RCC 7860 (cell line): ENCODE data around the gene TAF5.
A peak's percentile ranks its signal among the peaks of the same experiment; 100 is the strongest.
"Not testable (repeated sequence)": the region's sequence is repeated elsewhere in the genome, so short reads cannot be mapped to it uniquely, and the experiment has no call there.

Experiments used
- DNase-seq: peaks from one replicate; pipeline ENCODE4 v3.0.0-alpha.2; 2015; ENCODE audit warnings: low spot score
- FAIRE-seq: peaks from 2 replicates; lab custom pipeline; 2012; peaks lifted over from hg19 to GRCh38; lab: Jason Lieb, UNC

Gene TAF5

GRCh38 chr10:103397191-103397825 is 29.5 kb downstream of the TAF5 start:
- DNase-seq: no peak
- FAIRE-seq: no peak

DNA sequence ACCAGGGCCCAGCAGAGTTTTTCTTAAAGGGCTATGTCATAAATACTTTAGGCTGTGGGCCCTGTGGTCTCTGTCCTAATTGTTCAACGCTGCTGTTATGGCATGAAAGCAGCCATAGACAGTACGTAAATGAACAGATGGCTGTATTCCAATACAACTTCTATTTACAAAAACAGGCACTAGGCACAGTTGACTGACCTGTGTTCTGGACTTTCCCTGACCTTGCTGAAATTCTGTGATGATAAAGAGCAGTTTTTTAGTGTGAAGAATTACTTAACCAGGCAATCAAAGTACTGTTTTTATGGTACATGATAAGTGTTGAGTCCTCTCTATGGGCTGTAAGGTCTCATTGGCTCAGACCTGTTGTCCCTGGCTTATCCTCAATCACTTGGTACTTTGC is 45.8 kb downstream of the TAF5 start:
- no peak for DNase-seq
- FAIRE-seq: no peak

GRCh38 chr10:103415581-103415980 is 47.8 kb downstream of the TAF5 start:
- DNase-seq (no peak), FAIRE-seq (no peak)

DNA sequence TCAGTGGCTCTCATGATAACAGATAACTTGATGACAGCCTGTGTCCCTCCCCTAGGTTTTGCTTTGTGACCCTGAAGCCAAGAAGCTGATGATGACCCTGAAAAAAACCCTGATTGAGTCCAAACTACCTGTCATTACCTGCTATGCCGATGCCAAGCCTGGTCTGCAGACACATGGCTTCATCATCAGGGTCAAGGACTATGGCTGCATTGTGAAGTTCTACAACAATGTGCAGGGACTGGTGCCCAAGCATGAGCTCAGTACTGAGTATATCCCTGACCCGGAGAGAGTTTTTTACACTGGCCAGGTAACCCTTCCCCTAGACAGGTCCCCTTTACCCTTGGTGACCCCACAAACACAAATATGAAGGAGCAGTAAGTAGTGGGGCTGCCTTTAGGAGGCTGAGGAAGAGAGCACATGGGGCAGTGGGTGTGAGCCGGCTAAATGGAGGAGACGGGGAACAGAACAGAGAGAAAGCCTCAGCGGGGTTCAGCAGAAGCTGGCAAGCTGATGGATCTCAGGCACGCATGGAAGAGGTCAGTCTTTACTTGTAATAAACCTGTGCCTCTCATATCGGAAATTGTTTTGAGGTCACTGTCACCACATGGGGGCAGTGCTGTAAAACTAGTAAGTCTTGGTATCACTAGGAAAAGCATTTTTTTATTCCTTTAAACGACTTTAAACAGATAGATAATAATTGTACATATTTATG is 48.8 kb downstream of the TAF5 start:
- DNase-seq (peak; percentile 28), FAIRE-seq (no peak)

- not testable (repeated sequence) for DNase-seq, FAIRE-seq
Observed at GRCh38 chr10:103417148-103417469, 49.3 kb downstream of the TAF5 start.

- DNase-seq (no peak), FAIRE-seq (no peak)
Observed at GRCh38 chr10:103417601-103418000, 49.8 kb downstream of the TAF5 start.

DNA sequence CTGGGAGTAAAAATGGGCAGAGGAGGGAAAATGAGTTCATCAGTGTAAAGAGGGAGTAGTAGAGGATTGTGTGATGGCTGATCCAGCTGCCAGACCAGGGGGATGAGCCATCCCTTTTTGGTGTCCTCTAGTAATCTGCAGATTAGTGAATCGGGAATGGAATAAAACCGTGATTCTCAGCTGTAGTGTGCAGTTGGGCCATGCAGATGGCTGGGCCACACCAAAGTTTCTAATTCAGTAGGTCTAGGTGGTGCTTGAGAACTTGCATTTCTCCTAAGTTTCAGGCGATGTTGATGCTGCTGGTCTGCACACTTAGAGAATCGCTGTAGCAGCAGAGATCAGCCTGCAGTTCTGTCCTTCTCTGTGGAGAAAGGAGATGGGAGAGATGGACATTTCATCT is 51.3 kb downstream of the TAF5 start:
- DNase-seq (no peak), FAIRE-seq (no peak)

GRCh38 chr10:103423748-103424147 is 56.0 kb downstream of the TAF5 start:
- no peak for FAIRE-seq

DNA sequence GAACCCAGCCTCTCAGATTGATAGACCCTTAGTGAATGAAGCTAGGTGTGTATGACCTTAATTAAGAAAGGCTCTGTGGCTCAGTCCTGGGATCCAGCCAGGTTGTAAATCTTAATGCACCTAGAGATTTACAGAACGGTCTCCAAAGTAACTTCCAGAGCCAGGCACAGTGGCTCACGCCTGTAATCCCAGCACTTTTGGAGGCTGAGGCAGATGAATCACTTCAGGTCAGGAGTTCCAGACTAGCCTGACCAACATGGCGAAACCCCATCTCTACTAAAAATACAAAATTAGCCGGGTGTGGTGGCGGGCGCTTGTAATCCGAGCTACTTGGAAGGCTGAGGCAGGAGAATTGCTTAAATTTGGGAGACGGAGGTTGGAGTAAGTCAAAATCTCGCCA is 60.1 kb downstream of the TAF5 start:
- FAIRE-seq (no peak), DNase-seq (no peak)

More at GRCh38 chr10:103423748-103424147, 56.0 kb downstream of the TAF5 start:
- DNase-seq: no peak

- no peak for DNase-seq
- no peak for FAIRE-seq
Observed at GRCh38 chr10:103428989-103429643, 61.3 kb downstream of the TAF5 start.

- no peak for DNase-seq
- FAIRE-seq: no peak
Observed at GRCh38 chr10:103429647-103430046, 61.9 kb downstream of the TAF5 start.

GRCh38 chr10:103431902-103432301 is 64.1 kb downstream of the TAF5 start:
- FAIRE-seq (no peak), DNase-seq (no peak)

DNA sequence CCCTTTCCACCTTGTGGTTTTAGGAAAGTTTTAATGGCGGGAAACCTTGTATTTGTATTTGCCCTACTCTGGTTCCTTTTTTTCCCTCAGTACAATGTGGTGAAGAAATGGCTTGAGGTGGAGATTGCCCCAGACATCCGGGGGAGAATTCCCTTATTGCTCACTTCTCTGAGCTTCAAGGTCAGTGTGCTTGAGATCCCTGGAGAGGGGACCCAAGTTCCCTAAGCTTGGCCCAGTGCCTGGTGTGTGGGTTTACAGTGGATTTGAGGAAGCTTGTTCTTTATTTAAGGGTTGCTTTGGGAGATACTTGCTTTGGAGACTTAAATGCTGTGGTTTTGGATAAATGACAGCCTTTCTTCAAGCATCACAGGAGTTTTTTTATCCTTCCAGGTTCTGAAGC is 66.1 kb downstream of the TAF5 start:
- no peak for FAIRE-seq
- no peak for DNase-seq
